Measurements from ENCODE around the gene CLEC20A. TPM values are rescaled to one million over a fixed set of nuclear protein-coding genes. Genes with fewer than 3 reads are reported as not detected.

CLEC20A gene
- total RNA-seq, 6 experiments from 2014 or later = not detected

- intact Hi-C loops (cut with DNase I) = no loop called here
- Histone ChIP-seq H3K9me3 (no peaks in the 10 kb centered on the region), H3K27me3 (no peaks in the 10 kb centered on the region), H3K4me1 (no peaks in the 10 kb centered on the region), H3K27ac (no peak within 1 kb of the TSS), H3K4me3 (no peak within 1 kb of the TSS), H3K36me3 (no peaks in the 10 kb centered on the region)
- ATAC-seq (peak in 1 of 4 donors; percentile 9), DNase-seq (peak in 1 of 3 donors; percentile 41)
- WGBS (ENCODE audit: insufficient coverage, low coverage, low lambda C conversion rate, missing lambda C conversion rate) = 93% methylated on average over 2 of the region's 19 CpGs
- TF ChIP-seq POLR2A (IDR thresholded peaks at IDR 0.05) = no peak
- TF ChIP-seq CTCF (IDR thresholded peaks at IDR 0.05) = no peak
These were observed 16.0 kb upstream of the CLEC20A start, which contains the start of gene TEX35 for GRCh38 chr1:178512566-178513277. TEX35 (plus strand) TSS chr1:178513109; CDS start chr1:178513189, 80 bp downstream.

GRCh38 chr1:178510155-178510554, 13.4 kb upstream of the CLEC20A start:
- Histone ChIP-seq H3K9me3 (no peaks in the 10 kb centered on the region), H3K27ac (no peak overlapping the region), H3K27me3 (no peaks in the 10 kb centered on the region), H3K36me3 (no peaks in the 10 kb centered on the region), H3K4me3 (no peak overlapping the region), H3K4me1 (no peaks in the 10 kb centered on the region)
- 89% methylated on average over 2 of the region's 4 CpGs for WGBS (ENCODE audit: insufficient coverage, low coverage, low lambda C conversion rate, missing lambda C conversion rate)
- no peak for ATAC-seq
- intact Hi-C loops (cut with DNase I) = no loop called here
- DNase-seq = no peak
- TF ChIP-seq CTCF (IDR thresholded peaks at IDR 0.05) = no peak
- no peak for TF ChIP-seq POLR2A (IDR thresholded peaks at IDR 0.05)

- no peaks in the 10 kb centered on the region for H3K27me3 ChIP-seq
- H3K4me3 ChIP-seq = no peak overlapping the region
- no peak for DNase-seq
- no peak overlapping the region for H3K27ac ChIP-seq
- no peaks in the 10 kb centered on the region for H3K4me1 ChIP-seq
- H3K9me3 ChIP-seq = no peaks in the 10 kb centered on the region
- ATAC-seq = no peak
- intact Hi-C loops (cut with DNase I) = no loop called here
- WGBS (ENCODE audit: insufficient coverage, low coverage, low lambda C conversion rate, missing lambda C conversion rate) = no CpG with 5 or more reads among the region's 5 CpGs
- TF ChIP-seq POLR2A (IDR thresholded peaks at IDR 0.05) (no peak), CTCF (IDR thresholded peaks at IDR 0.05) (no peak)
- no peaks in the 10 kb centered on the region for H3K36me3 ChIP-seq
These were observed 12.7 kb upstream of the CLEC20A start for GRCh38 chr1:178509414-178510007.

GRCh38 chr1:178506669-178507068, 9.9 kb upstream of the CLEC20A start:
- intact Hi-C loops (cut with DNase I) = no loop called here
- ATAC-seq (no peak), DNase-seq (no peak)
- no peak overlapping the region for H3K27ac ChIP-seq
- TF ChIP-seq CTCF (IDR thresholded peaks at IDR 0.05) (no peak), POLR2A (IDR thresholded peaks at IDR 0.05) (no peak)
- H3K9me3 ChIP-seq = no peaks in the 10 kb centered on the region
- H3K4me3 ChIP-seq = no peak overlapping the region
- 77% methylated on average over 5 of the region's 6 CpGs for WGBS (ENCODE audit: insufficient coverage, low coverage, low lambda C conversion rate, missing lambda C conversion rate)
- no peaks in the 10 kb centered on the region for H3K36me3 ChIP-seq
- no peaks in the 10 kb centered on the region for H3K4me1 ChIP-seq
- H3K27me3 ChIP-seq = no peaks in the 10 kb centered on the region

Measured in right lobe of liver (tissue), 6 donors.